ENCODE measurements around the gene PIGC.

PIGC gene

DNA sequence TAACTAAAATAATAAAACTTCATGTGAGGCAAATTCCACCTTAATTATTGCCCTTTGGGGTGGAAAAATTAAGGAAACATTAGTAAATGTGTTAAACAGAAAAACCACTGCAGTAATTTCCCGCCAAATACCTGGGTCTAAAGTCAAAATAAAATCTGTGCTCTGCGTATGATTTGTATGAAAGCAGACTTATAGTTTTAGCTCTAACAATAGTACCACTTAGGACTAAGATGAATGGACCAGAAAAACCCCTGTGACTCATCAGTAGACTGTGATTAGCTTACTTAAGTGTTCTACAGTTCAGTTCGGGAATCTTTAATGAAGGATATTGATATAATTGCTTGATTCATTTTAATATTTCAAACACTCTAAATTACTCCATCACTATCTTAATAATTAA, 46.6 kb downstream of the PIGC start:
- no peak for DNase-seq

DNA sequence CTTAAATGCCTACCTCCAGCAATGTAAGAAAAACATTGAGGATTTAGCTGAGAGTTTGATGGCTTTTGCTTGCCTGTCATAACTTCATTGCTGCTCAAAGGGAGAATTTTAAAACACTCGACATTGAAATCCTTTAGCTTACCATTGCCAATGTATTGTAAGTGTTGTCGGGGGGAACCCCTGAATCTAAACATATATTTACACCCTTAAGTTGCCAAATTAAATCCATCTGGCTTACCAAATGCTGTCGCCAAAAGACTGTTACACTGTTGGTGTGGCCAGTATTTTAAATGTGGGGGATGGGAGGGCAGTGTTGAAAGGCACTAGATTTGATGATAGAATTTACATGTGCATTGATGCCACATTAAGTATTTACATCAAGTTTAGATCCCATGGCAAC, 48.3 kb downstream of the PIGC start:
- no peak for DNase-seq

DNA sequence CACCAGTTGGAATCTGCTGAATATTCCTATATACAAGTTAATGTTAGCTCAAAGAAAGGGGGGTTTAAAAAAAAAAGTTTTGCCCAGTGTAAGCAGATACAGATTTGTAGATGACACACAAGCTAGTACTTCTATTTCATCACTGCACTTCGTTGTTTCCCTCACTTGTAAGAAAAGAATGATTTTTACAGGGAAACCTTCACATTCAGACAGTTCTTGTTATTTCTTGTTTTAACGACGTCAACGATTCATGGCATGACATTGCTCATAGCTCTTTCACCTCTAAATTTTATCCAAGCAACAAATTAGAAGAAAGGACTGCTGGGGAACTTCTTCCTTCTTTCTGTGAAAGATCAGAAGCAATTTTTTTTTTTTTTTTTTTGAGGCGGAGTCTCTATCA, 49.1 kb downstream of the PIGC start:
- DNase-seq, result no peak

DNA sequence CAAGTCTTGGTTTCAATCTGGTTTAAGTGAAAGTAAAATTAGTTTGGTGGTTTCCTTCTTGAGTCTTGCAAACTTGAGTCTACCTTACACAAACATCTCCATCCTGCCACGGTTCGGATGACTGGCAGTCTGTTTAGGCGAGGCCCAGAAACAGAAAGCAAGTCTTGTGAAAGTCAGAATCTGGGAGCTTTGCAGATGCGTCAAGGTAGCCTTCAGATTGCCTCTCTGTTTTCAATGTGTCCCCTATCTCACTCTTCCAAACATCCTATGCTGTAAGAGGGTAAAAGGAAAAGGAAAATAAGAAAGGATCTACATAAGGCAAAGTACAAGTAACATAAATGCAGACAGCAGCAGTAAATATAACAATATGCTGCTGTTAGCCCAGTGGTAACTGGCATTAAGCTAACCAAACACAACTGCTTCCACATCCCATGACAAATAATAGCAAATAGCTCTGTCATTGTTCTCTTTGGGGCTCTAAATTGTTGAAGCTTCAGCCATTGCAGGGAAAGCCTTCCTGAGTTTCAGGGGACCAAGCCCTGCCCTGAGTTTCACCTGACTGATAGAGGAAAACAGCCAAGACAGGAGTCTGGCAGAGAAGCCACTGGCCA, 49.6 kb downstream of the PIGC start:
- no peak for DNase-seq

DNA sequence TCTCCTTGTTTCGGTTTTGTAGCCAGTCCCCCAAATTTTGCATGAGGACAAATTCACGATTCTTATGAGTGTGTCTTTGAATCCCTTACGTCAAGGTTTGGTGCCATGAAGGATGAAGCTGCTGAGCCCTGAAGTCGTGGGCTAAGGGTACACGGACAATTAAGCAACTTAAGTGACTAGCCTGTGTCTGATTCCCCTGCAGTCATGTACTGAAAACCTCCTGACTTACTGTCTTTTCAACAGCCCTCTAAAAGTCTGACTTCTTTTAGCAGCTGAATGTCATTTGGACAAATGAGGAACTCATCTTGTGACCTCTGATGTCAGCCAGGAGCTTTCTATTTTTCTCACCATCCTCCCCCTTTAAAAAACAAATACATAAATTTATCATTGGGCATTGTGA, 50.5 kb downstream of the PIGC start:
- DNase-seq, result no peak

DNA sequence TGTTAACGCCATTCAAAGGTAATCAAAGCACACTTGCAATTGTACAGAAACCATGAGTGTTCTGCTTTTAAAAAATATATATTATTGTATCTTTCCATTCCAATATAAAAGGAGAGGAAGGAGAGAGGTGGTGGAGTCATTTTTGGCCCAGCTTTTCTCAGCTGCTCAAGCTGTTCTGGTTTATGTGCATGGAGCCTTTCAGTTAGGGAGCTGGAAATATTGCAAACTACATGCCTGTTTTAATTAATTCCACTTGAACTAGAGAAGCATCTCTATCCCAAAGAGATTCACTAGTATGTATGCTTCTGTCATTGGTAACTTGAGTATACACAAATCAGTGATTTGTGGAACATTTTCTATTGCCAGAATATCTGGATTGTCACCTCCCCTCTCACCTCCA, 51.9 kb downstream of the PIGC start:
- no peak for DNase-seq
